Activated CD4-positive, alpha-beta memory T cell treated with anti-CD3 and anti-CD28 coated beads, Interleukin-2, amount 10 ng/mL, durations not matched to agents 7 days and 5 days (primary cell): ENCODE data around the gene SLC6A18. TPM values are rescaled to one million over a fixed set of nuclear protein-coding genes. Genes with fewer than 3 reads are reported as not detected.
"Not testable (repeated sequence)": the region's sequence is repeated elsewhere in the genome, so short reads cannot be mapped to it uniquely, and the experiment has no call there.

Experiments used
- CTCF ChIA-PET: fragments of 350-600 bp; sonication (Branson Sonifier 250); formaldehyde crosslinking; loops from one replicate; lab custom pipeline; 2021; ENCODE audit warnings: antibody characterized with exemption, inconsistent platforms; lab: Charles Lee
- POLR2A ChIA-PET: fragments of 350-600 bp; sonication (Branson Sonifier 250); formaldehyde crosslinking; loops from one replicate; lab custom pipeline; 2021; ENCODE audit warnings: antibody characterized with exemption; lab: Charles Lee
- DNase-seq: peaks from one replicate; pipeline ENCODE4 v3.0.0-alpha.2; 2020
- H3K27ac Mint-ChIP-seq: one replicate; pipeline ENCODE4 v1.8.0; 2021; ENCODE audit warnings: mild to moderate bottlenecking, mixed read lengths
- H3K27me3 Mint-ChIP-seq: one replicate; pipeline ENCODE4 v1.8.0; 2021; ENCODE audit warnings: mixed read lengths
- H3K36me3 Mint-ChIP-seq: one replicate; pipeline ENCODE4 v1.8.0; 2021; ENCODE audit warnings: low read depth, mixed read lengths
- H3K4me1 Mint-ChIP-seq: one replicate; pipeline ENCODE4 v1.8.0; 2021; ENCODE audit warnings: mixed read lengths
- H3K4me3 Mint-ChIP-seq: one replicate; pipeline ENCODE4 v1.8.0; 2021; ENCODE audit warnings: mild to moderate bottlenecking, mixed read lengths
- H3K9me3 Mint-ChIP-seq: one replicate; pipeline ENCODE4 v1.8.0; 2021; ENCODE audit warnings: mixed read lengths
- total RNA-seq, 2 experiments: library from RNA; stranded (reverse); gene quantifications; one replicate each; pipeline ENCODE4 v1.2.3, GENCODE V29; 2021

SLC6A18 gene
- total RNA-seq, 2 experiments from 2014 or later: not detected

DNA sequence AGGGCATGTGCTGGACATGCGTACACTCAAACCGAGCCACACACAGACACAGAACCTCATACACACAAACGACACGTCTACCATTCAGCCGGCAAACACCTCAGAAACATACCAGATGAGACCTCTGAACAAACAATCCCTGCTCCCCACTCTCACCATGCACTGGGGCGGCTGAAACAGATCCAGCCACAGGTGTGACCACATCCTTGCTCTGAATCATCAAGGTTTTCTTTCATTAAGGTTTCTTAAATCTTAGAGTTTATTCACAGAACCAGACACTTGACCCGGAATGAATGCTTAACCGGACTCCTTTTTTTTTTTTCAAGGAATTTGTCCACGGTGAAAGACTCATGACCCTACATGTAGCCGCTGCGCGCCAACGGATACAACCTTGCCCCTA is 43.5 kb downstream of the SLC6A18 start:
- no peaks in the 10 kb centered on the region for H3K9me3 Mint-ChIP-seq
- POLR2A ChIA-PET: no interaction called here
- H3K4me3 Mint-ChIP-seq: no peak overlapping the region
- peak; percentile 65 for DNase-seq
- H3K36me3 Mint-ChIP-seq: peaks cover 3% of the 10 kb centered on the region
- H3K4me1 Mint-ChIP-seq: peaks cover 14% of the 10 kb centered on the region
- no peak overlapping the region for H3K27ac Mint-ChIP-seq
- CTCF ChIA-PET: interaction anchor here (0.9 kb wide), 1 partner anchor 44 kb away, joined by 3 read pairs; no protein-coding TSS in a partner anchor
- H3K27me3 Mint-ChIP-seq: peaks cover 4% of the 10 kb centered on the region

DNA sequence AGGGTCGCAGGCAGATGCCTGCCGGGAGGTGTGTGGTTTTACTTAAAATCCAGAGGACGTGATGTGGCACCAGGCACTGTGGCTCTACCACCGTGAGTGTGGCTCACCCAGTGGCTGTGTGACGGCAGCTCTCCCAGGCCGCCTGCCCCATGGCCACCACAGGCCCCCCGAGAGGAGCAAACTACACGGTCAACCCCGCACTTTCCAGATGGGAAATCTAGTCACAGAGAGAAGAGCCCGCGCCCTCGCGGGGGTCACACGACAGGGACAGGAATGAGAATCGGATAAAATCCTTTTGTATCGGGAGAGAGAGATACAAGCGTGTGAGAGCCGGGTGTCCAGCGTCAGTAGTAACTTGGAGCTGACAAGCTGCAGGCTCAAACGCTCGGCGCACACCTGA is 45.2 kb downstream of the SLC6A18 start:
- CTCF ChIA-PET: no interaction called here
- Mint-ChIP-seq H3K36me3 (peaks cover 3% of the 10 kb centered on the region), H3K4me1 (peaks cover 14% of the 10 kb centered on the region), H3K4me3 (no peak overlapping the region), H3K9me3 (no peaks in the 10 kb centered on the region), H3K27me3 (peaks cover 4% of the 10 kb centered on the region), H3K27ac (no peak overlapping the region)
- DNase-seq: no peak
- POLR2A ChIA-PET: no interaction called here

DNA sequence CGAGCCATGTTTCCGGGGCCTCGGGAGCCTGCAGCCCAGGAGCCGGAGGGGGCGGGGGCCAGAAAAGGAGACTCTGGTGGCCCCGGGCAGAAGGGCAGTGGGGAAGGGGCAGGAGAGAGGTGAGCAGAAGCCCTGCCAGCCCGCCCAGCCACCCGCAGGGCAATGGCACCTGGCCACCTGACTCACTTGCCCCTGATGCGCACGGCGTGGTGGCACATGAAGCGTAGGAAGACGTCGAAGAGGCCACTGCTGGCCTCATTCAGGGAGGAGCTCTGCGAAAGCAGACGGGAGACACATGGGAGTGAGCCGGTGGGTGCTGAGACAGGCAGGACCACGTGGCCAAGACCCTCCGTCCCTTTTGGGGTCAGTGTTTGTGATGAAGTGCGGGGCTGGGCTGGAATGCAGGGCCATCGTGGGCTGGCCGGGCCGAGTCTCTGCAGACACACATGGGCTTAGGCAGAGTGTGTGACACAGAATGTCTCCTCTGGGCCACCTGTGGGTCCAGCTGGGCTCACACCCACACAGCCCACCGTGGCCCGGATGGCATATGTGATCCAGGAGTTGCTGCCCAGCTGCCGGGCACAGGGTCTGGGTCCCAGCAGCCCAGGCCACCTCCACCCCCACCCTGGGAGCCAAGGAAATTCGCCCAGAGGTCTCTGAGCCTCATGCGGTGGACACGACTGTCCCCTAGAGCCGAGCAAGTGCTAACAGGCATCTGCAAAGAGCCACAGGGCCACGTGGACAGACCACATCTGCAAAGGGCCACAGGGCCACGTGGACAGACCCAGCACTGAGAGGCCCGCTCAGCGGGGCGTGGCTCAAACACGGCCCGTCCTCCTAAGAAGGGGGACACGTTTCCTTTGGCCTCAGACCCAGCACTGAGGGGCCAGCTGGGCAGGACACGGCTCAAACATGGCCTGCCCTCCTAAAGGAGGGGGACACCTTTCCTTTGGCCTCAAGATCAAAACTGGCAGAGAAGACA is 46.0 kb downstream of the SLC6A18 start:
- no peak for DNase-seq
- Mint-ChIP-seq H3K4me3 (no peak overlapping the region), H3K36me3 (peaks cover 3% of the 10 kb centered on the region), H3K9me3 (no peaks in the 10 kb centered on the region), H3K27ac (no peak overlapping the region), H3K27me3 (peaks cover 4% of the 10 kb centered on the region), H3K4me1 (peaks cover 14% of the 10 kb centered on the region)
- CTCF ChIA-PET: no interaction called here
- POLR2A ChIA-PET: no interaction called here

DNA sequence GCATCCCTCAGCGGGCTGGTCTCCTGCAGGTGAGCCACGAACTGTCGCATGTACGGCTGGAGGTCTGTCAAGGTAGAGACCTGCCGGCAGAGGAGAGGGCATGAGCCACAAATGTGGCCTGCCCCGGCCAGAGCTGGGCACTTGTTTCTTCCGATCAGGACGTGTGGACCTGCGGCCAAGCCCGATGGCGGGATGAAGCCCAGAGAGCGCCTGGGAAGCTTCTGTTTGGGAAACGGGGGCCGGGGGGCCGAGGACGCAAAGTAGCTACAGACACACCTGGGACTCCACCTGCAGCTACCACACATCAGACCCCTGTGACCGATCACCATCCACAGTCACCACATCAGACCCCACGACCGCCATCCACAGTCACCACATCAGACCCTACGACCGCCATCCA is 47.0 kb downstream of the SLC6A18 start:
- CTCF ChIA-PET: no interaction called here
- H3K4me1 Mint-ChIP-seq: peaks cover 14% of the 10 kb centered on the region
- H3K9me3 Mint-ChIP-seq: no peaks in the 10 kb centered on the region
- H3K27me3 Mint-ChIP-seq: peaks cover 4% of the 10 kb centered on the region
- peaks cover 3% of the 10 kb centered on the region for H3K36me3 Mint-ChIP-seq
- H3K27ac Mint-ChIP-seq: no peak overlapping the region
- no peak overlapping the region for H3K4me3 Mint-ChIP-seq
- no peak for DNase-seq
- POLR2A ChIA-PET: no interaction called here

DNA sequence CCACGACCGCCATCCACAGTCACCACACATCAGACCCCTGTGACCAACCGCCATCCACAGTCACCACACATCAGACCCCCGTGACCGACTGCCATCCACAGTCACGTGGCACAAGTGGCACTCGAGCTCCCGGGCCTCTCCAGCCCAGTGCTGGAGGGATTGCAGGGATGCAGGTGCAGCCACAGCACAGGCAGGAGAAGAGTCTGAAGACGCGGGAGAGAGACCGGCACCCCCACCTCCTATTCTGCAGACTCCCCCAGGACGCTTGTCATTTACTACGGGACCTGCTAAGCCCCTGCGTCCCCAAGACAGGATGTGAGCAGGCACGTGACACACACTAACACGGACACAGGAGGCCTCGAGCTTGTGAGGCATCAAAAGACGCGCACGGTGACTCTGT is 48.6 kb downstream of the SLC6A18 start:
- H3K27ac Mint-ChIP-seq: no peak overlapping the region
- ChIA-PET CTCF (no interaction called here), POLR2A (no interaction called here)
- H3K27me3 Mint-ChIP-seq: peaks cover 2% of the 10 kb centered on the region
- H3K4me1 Mint-ChIP-seq: peaks cover 5% of the 10 kb centered on the region
- H3K36me3 Mint-ChIP-seq: peaks cover 3% of the 10 kb centered on the region
- DNase-seq: no peak
- H3K9me3 Mint-ChIP-seq: peaks cover 3% of the 10 kb centered on the region
- H3K4me3 Mint-ChIP-seq: no peak overlapping the region

DNA sequence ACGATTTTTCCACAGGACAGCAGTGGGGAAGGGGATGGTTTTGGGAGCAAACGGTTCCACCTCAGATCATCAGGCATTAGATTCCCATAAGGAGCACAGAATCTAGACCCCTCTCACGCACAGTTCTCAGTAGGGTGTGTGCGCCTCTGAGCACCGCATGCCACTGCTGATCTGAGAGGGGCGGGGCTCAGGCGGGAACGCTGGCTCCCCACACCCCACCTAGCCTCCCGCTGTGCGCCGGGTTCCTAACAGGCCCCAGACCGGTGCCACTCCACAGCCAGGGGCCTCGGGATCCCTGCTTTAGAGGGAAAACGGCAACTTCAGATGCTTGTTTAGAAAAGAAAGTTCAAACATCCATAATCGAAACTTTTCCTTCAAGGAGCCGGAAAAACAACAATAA is 49.3 kb downstream of the SLC6A18 start:
- H3K27me3 Mint-ChIP-seq: peaks cover 2% of the 10 kb centered on the region
- CTCF ChIA-PET: no interaction called here
- H3K9me3 Mint-ChIP-seq: peaks cover 3% of the 10 kb centered on the region
- no peak for DNase-seq
- H3K27ac Mint-ChIP-seq: no peak overlapping the region
- POLR2A ChIA-PET: no interaction called here
- H3K36me3 Mint-ChIP-seq: peaks cover 3% of the 10 kb centered on the region
- H3K4me1 Mint-ChIP-seq: no peaks in the 10 kb centered on the region
- H3K4me3 Mint-ChIP-seq: no peak overlapping the region

DNA sequence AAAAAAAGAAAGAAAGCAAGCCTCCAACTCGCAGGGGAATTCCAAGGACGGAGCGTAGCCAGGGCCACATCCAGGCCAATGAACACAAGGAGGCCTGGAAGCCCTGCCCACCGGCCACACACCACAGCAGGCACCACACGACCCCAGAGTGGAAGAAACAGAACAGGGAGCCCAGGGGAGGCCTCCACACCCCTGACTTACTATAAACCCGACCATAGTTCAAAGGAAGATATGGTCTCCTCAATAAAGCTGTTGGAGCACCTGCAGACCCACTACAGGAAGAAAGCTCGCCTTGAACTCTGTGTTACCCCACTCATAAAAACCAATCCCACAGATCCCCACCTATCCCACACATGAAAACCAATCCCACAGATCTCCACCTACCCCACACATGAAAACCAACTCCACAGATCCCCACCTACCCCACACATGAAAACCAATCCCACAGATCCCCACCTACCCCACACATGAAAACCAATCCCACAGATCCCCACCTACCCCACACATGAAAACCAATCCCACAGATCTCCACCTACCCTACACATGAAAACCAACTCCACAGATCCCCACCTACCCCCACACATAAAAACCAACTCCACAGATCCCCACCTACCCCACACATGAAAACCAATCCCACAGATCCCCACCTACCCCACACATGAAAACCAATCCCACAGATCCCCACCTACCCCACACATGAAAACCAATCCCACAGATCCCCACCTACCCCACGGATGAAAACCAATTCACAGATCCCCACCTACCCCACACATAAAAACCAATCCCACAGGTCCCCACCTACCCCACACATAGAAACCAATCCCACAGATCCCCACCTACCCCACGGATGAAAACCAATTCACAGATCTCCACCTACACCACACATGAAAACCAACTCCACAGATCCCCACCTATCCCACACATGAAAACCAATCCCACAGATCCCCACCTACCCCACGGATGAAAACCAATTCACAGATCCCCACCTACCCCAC is 50.5 kb downstream of the SLC6A18 start:
- H3K4me3 Mint-ChIP-seq, H3K27ac Mint-ChIP-seq, H3K27me3 Mint-ChIP-seq, POLR2A ChIA-PET, CTCF ChIA-PET, H3K4me1 Mint-ChIP-seq, DNase-seq, H3K9me3 Mint-ChIP-seq, H3K36me3 Mint-ChIP-seq: not testable (repeated sequence)

DNA sequence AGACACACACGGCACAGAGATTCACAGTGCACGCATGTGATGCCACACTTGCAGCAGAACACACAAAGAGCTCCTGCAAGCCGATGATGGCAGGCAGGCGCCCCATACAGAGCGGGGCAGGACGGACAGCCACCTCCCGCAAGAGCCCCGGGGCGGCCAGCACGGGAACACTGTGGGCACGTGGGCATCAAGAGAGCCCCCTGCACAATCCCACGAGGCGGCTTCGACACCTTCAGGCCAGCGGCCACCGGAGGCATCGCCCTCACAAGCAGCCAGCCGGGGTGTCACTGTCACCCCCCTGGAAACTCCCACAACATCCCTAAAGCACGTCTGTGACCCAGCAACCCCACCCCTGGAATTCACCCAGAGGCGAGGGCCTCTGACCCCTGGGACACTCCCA is 51.7 kb downstream of the SLC6A18 start:
- CTCF ChIA-PET: no interaction called here
- DNase-seq: no peak
- no peak overlapping the region for H3K4me3 Mint-ChIP-seq
- H3K27ac Mint-ChIP-seq: no peak overlapping the region
- H3K9me3 Mint-ChIP-seq: peaks cover 3% of the 10 kb centered on the region
- POLR2A ChIA-PET: no interaction called here
- H3K4me1 Mint-ChIP-seq: no peaks in the 10 kb centered on the region
- no peaks in the 10 kb centered on the region for H3K36me3 Mint-ChIP-seq
- H3K27me3 Mint-ChIP-seq: no peaks in the 10 kb centered on the region

DNA sequence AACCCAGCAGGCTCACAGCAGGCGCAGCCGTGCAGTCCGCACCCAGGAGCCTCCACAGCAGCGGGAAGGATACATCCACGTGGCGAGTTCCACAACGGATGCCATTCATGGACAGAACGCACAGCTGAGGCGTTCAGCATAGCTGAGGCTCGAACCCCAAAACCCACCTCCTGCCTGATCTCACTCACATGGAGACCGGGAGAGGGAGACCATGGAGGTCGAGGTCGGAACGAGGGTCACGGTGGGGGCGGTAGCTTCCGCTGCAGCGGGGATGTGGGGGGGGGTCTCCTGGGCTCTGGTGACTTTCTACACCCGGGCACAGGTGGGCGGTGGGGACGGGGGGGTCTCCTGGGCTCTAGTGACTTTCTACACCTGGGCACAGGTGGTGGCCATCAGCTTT is 52.1 kb downstream of the SLC6A18 start:
- Mint-ChIP-seq H3K36me3 (no peaks in the 10 kb centered on the region), H3K9me3 (peaks cover 3% of the 10 kb centered on the region), H3K27me3 (no peaks in the 10 kb centered on the region), H3K4me1 (no peaks in the 10 kb centered on the region), H3K4me3 (no peak overlapping the region), H3K27ac (no peak overlapping the region)
- ChIA-PET POLR2A (no interaction called here), CTCF (no interaction called here)
- DNase-seq: no peak

DNA sequence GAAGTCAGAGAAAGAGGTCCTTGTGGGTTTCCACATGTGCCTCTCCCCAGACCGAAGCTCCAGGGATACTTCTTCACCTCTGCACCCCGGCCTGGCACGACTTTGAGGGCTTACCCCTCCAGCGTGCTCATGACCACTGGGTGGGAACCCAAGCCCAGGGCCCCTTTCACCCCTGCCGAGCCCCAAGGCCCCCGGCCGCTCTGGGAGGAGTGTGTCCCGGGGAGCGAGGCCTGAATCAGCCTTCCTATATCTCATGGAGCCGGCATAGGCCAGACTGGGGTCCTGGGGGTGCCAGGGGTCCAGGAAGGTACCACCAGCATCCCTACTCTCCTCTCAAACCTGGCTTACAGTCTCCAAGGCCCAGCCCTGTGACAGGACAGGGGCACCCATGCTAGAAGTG is 52.6 kb downstream of the SLC6A18 start:
- Mint-ChIP-seq H3K27me3 (no peaks in the 10 kb centered on the region), H3K36me3 (no peaks in the 10 kb centered on the region), H3K9me3 (peaks cover 3% of the 10 kb centered on the region), H3K4me1 (no peaks in the 10 kb centered on the region), H3K27ac (no peak overlapping the region), H3K4me3 (no peak overlapping the region)
- POLR2A ChIA-PET: no interaction called here
- CTCF ChIA-PET: no interaction called here
- DNase-seq: no peak

DNA sequence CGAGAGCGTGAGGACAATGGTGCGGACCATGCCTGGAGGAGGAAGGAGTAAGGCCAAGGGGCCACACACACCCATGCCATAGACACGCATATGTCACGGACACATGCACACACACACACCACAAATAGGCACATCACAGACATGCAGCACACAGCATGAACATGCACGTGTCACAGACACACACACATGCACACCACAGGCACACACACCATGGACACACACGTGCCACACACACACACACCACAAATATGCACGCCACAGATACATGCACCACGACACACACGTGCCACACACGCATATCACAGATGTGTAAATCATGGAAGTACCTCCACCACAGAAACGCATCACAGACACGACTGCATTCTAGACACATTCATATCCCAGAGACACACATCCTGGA is 53.0 kb downstream of the SLC6A18 start:
- CTCF ChIA-PET: no interaction called here
- no peaks in the 10 kb centered on the region for H3K36me3 Mint-ChIP-seq
- no peaks in the 10 kb centered on the region for H3K4me1 Mint-ChIP-seq
- peaks cover 3% of the 10 kb centered on the region for H3K9me3 Mint-ChIP-seq
- DNase-seq: no peak
- H3K27me3 Mint-ChIP-seq: no peaks in the 10 kb centered on the region
- POLR2A ChIA-PET: no interaction called here
- no peak overlapping the region for H3K4me3 Mint-ChIP-seq
- no peak overlapping the region for H3K27ac Mint-ChIP-seq

DNA sequence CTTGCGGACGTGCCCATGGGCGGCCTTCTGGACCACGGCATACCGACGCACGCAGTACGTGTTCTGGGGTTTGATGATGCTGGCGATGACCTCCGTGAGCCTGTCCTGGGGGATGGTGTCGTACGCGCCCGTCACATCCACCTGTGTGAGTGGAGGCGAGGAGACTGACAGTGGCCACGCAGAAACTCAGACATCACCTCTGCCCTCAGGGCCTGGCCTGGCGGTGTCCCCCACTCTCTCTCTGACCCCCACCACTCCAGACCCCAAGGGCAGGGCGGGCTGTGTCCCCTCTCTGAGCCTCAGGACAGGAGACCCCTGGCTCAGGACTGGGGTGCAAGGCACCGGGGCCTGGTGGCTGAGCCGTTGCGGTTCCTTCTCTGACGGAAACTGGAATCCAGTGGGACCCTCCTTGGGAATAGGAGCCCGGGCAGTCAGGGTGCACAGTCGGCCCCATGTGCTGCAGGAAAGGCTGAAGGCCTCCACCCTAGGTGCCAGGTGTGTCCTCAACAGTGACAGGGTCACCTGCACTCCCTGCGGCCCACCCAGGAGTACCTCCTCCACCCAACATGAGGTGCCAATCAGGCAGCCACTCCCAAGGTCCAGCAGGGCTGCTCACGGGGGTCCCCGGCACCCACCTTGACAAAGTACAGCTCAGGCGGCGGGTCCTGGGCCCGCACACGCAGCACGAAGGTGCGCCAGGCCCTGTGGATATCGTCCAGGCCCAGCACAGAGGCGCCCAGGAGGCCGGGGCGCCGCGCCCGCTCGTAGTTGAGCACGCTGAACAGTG is 53.7 kb downstream of the SLC6A18 start:
- H3K4me1 Mint-ChIP-seq: no peaks in the 10 kb centered on the region
- H3K36me3 Mint-ChIP-seq: no peaks in the 10 kb centered on the region
- H3K9me3 Mint-ChIP-seq: peaks cover 3% of the 10 kb centered on the region
- CTCF ChIA-PET: no interaction called here
- no peak overlapping the region for H3K27ac Mint-ChIP-seq
- no peak for DNase-seq
- H3K27me3 Mint-ChIP-seq: no peaks in the 10 kb centered on the region
- POLR2A ChIA-PET: no interaction called here
- H3K4me3 Mint-ChIP-seq: no peak overlapping the region
